ENCODE results near the gene FAM13A.

- TF ChIP-seq ELF1 (CRISPR knock-in tag; IDR thresholded peaks at IDR 0.05) (no peak), ATF7 (IDR thresholded peaks at IDR 0.05) (no peak), ATF7 (CRISPR knock-in tag; IDR thresholded peaks at IDR 0.05) (no peak), CCDC6 (CRISPR knock-in tag; IDR thresholded peaks at IDR 0.05) (no peak), POLR2AphosphoS5 (IDR thresholded peaks at IDR 0.05; ENCODE audit: low read depth, low read length) (no peak), ZNF326 (CRISPR knock-in tag; IDR thresholded peaks at IDR 0.05; ENCODE audit: borderline replicate concordance) (no peak), CC2D1A (CRISPR knock-in tag; IDR thresholded peaks at IDR 0.05) (no peak), CTCF (CRISPR knock-in tag; IDR thresholded peaks at IDR 0.05) (no peak), TARDBP (CRISPR knock-in tag; IDR thresholded peaks at IDR 0.05) (no peak), SRY (CRISPR knock-in tag; IDR thresholded peaks at IDR 0.05) (no peak), TCF12 (IDR thresholded peaks at IDR 0.05) (no peak), TCF12 (CRISPR knock-in tag; IDR thresholded peaks at IDR 0.05) (no peak)
Measured at GRCh38 chr4:88735564-88735963, 321.4 kb downstream of the FAM13A start.
